ENCODE measurements around the gene DCC.

The DCC gene

DNA sequence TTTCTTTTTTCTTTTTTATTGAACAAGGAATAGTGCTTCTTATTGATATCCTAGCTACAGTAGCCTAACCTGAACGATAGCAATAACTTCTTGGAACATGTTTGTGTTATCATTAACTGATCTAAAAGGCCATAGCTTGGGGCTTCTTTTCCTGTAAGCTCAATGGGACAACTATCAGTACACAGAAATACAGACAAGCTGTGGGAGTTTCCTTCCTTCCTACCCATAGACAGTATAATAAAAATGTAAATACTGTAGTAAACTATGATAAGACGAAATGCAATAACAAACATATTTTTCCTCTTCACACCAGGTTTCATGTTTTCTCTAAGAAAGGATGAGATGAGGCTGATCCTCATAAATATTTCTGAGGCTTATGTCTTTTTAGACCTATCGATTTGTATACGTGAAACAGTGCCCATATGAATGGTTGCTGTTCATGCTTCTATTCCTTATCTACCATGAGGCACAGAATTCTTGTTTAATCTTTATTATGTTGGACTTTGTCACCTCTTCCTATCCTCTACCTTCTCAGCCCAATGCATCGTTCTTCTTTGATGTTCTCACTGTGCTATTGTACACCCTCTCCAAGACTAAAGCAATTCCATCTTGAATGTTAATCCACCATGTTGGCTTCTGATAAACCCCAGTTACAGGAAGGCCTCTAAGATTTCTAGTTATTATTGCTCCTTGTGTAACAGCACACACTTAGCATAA is 361.4 kb downstream of the DCC start:
- no peak for DNase-seq (ENCODE audit: low read depth)
- TF ChIP-seq, protein P1, sequence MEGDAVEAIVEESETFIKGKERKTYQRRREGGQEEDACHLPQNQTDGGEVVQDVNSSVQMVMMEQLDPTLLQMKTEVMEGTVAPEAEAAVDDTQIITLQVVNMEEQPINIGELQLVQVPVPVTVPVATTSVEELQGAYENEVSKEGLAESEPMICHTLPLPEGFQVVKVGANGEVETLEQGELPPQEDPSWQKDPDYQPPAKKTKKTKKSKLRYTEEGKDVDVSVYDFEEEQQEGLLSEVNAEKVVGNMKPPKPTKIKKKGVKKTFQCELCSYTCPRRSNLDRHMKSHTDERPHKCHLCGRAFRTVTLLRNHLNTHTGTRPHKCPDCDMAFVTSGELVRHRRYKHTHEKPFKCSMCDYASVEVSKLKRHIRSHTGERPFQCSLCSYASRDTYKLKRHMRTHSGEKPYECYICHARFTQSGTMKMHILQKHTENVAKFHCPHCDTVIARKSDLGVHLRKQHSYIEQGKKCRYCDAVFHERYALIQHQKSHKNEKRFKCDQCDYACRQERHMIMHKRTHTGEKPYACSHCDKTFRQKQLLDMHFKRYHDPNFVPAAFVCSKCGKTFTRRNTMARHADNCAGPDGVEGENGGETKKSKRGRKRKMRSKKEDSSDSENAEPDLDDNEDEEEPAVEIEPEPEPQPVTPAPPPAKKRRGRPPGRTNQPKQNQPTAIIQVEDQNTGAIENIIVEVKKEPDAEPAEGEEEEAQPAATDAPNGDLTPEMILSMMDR (conservative IDR thresholded peaks at IDR 0.05; ENCODE audit: low read depth, low read length) = no peak
- H3K4me3 ChIP-seq (ENCODE audit: low read depth, low read length) = no peak overlapping the region

GRCh38 chr18:52715421-52715820 is 375.4 kb downstream of the DCC start:
- DNase-seq (ENCODE audit: low read depth) = no peak
- no peak overlapping the region for H3K4me3 ChIP-seq (ENCODE audit: low read depth, low read length)
- TF ChIP-seq, protein P1 (conservative IDR thresholded peaks at IDR 0.05; ENCODE audit: low read depth, low read length) = no peak

GRCh38 chr18:52715991-52716390 is 376.0 kb downstream of the DCC start:
- DNase-seq (ENCODE audit: low read depth) = no peak
- H3K4me3 ChIP-seq (ENCODE audit: low read depth, low read length) = no peak overlapping the region
- TF ChIP-seq, protein P1 (conservative IDR thresholded peaks at IDR 0.05; ENCODE audit: low read depth, low read length) = no peak

- no peak overlapping the region for H3K4me3 ChIP-seq (ENCODE audit: low read depth, low read length)
- peak; percentile 69 for DNase-seq (ENCODE audit: low read depth)
- TF ChIP-seq, protein P1 (conservative IDR thresholded peaks at IDR 0.05; ENCODE audit: low read depth, low read length) = peak; percentile 41
Observed at GRCh38 chr18:52716973-52717372, 377.0 kb downstream of the DCC start.

GRCh38 chr18:52722904-52723303 is 382.9 kb downstream of the DCC start:
- no peak for DNase-seq (ENCODE audit: low read depth)
- TF ChIP-seq, protein P1 (conservative IDR thresholded peaks at IDR 0.05; ENCODE audit: low read depth, low read length) = no peak
- no peak overlapping the region for H3K4me3 ChIP-seq (ENCODE audit: low read depth, low read length)

GRCh38 chr18:52723550-52723970 is 383.6 kb downstream of the DCC start:
- TF ChIP-seq, protein P1 (conservative IDR thresholded peaks at IDR 0.05; ENCODE audit: low read depth, low read length) = no peak
- no peak overlapping the region for H3K4me3 ChIP-seq (ENCODE audit: low read depth, low read length)
- DNase-seq (ENCODE audit: low read depth) = no peak

Measured in choroid plexus epithelial cell (primary cell).